T-helper 1 cell treated with Interleukin-12 subunit alpha and Interleukin-12 subunit beta and Interleukin-4 antibody, amounts not matched to agents 30 ng/mL and 1 ng/mL, for 36 hours (primary cell): ENCODE data around the gene TSC2. TPM values are rescaled to one million over a fixed set of nuclear protein-coding genes. Genes with fewer than 3 reads are reported as not detected.

ENCODE experiments used
- total RNA-seq: library from RNA; stranded (reverse); gene quantifications from 2 replicates; pipeline ENCODE4 v1.2.3, GENCODE V29; 2022

Gene TSC2
- total RNA-seq, 1 donor from 2014 or later: 130 TPM

Other genes starting within 250 kb of the TSC2 start
- 50.5 and 50.9 TPM in 2 replicates for gene HAGH, start 221.2 kb upstream of the TSC2 start, total RNA-seq
- 10.1 and 12.4 TPM in 2 replicates for gene FAHD1, start 220.8 kb upstream of the TSC2 start, total RNA-seq
- not detected in 2 replicates for gene MEIOB, start 175.8 kb upstream of the TSC2 start, total RNA-seq
- not detected in 2 replicates for gene HS3ST6, start 129.6 kb upstream of the TSC2 start, total RNA-seq
- 24.4 and 26.6 TPM in 2 replicates for gene MSRB1, start 104.8 kb upstream of the TSC2 start, total RNA-seq
- not detected in 2 replicates for gene RPL3L, start 93.3 kb upstream of the TSC2 start, total RNA-seq
- 118 and 120 TPM in 2 replicates for gene NDUFB10, start 88.4 kb upstream of the TSC2 start, total RNA-seq
- 2,266 and 2,280 TPM in 2 replicates for gene RPS2, start 83.2 kb upstream of the TSC2 start, total RNA-seq
- gene RNF151, start 81.1 kb upstream of the TSC2 start, total RNA-seq: 0.27 TPM in 1 of 2 replicates, not detected in the other
- 36.2 and 39.6 TPM in 2 replicates for gene TBL3, start 75.9 kb upstream of the TSC2 start, total RNA-seq
- gene NOXO1, start 66.5 kb upstream of the TSC2 start, total RNA-seq: 0.37 and 0.61 TPM in 2 replicates
- 26.4 and 32.7 TPM in 2 replicates for gene GFER, start 63.8 kb upstream of the TSC2 start, total RNA-seq
- 20.8 and 23.2 TPM in 2 replicates for gene SYNGR3, start 58.0 kb upstream of the TSC2 start, total RNA-seq
- 71.1 and 73.9 TPM in 2 replicates for gene ZNF598, start 38.2 kb upstream of the TSC2 start, total RNA-seq
- gene NPW, start 28.2 kb upstream of the TSC2 start, total RNA-seq: 0.37 and 1.1 TPM in 2 replicates
- gene NHERF2, start 21.1 kb upstream of the TSC2 start, total RNA-seq: 1.9 and 2.4 TPM in 2 replicates
- gene NTHL1, start 151 bp upstream of the TSC2 start, total RNA-seq: 24.2 and 31.1 TPM in 2 replicates
- gene PKD1, start 87.9 kb downstream of the TSC2 start, total RNA-seq: 77.2 and 78.4 TPM in 2 replicates
- 0.44 TPM in 1 of 2 replicates, not detected in the other for gene RAB26, start 100.6 kb downstream of the TSC2 start, total RNA-seq
- 56.7 and 57.3 TPM in 2 replicates for gene TRAF7, start 107.8 kb downstream of the TSC2 start, total RNA-seq
- 0.05 TPM in 2 replicates for gene CASKIN1, start 148.6 kb downstream of the TSC2 start, total RNA-seq
- gene MLST8, start 157.5 kb downstream of the TSC2 start, total RNA-seq: 36.8 and 38.3 TPM in 2 replicates
- gene BRICD5, start 162.9 kb downstream of the TSC2 start, total RNA-seq: 7.6 and 12.5 TPM in 2 replicates
- 22.3 and 24.0 TPM in 2 replicates for gene PGP, start 166.9 kb downstream of the TSC2 start, total RNA-seq
- 30.5 and 33.8 TPM in 2 replicates for gene E4F1, start 175.6 kb downstream of the TSC2 start, total RNA-seq
- 3.1 and 3.2 TPM in 2 replicates for gene DNASE1L2, start 188.5 kb downstream of the TSC2 start, total RNA-seq
- gene ECI1, start 203.6 kb downstream of the TSC2 start, total RNA-seq: 30.1 and 33.4 TPM in 2 replicates
- gene RNPS1, start 220.1 kb downstream of the TSC2 start, total RNA-seq: 260 and 261 TPM in 2 replicates